GM13977 (cell line): ENCODE data around the gene TNP2.

Experiments
- DNase-seq: peaks from one replicate; pipeline ENCODE4 v3.0.0; 2012; ENCODE audit warnings: low spot score
- in situ Hi-C: fragments of 300-500 bp; cut with MboI; formaldehyde crosslinking; loops from one replicate; pipeline ENCODE4 v1.12.0; 2022; ENCODE audit warnings: low sequenced_read_pairs, low pct_unique_long_range_greater_than_20kb, mixed read lengths, inconsistent platforms; ENCODE audit not compliant: unreplicated experiment
- TF ChIP-seq, protein P1 (sequence below): IDR thresholded peaks from 2 replicates; pipeline ENCODE4 v1.5.1; 2012; ENCODE audit warnings: mild to moderate bottlenecking, control low read depth; ENCODE audit not compliant: insufficient read depth; ENCODE audit errors: extremely low read depth, missing control alignments

Gene TNP2

DNA sequence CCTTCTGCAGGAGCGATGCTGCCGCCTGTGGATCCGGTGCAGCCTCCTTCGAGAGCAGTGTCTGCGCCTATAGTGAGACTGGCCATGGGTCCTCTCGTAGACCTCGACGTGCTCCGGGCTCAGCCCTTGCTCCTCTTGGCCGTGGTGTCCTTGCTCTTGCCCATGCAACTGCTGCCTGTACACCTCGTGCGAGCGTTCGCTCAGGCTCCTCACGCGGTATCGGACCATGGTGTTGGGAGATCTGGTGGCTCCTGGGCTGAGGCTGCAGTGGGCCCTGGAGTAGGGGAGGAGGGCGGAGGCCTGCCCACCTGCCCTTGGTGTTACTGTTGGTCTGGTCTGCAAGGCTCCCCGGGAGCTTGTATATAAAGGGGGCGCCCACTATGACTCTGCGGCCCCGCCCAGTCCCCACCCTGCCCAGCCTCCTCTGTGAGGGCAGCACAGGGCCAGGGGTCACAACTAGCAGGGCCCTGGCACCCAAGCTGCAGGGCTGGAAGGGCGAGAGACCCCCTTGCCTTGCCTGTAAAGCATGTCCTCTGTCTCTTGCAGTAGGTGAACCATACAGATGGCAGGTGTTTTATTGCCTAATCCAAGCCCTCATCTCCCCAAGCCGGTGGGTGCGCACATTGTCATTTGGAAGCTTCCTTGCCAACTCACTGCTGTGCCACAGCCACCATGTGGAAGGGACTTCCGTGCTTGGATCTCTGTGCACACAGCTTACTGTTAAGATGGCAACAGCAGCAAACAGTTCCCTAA is 7.2 kb upstream of the TNP2 start, which contains the start of gene PRM2:
Gene PRM2 (minus strand): TSS at position 338 of the 753 bp plus-strand sequence. CDS start 110 bp downstream, at position 228.
- in situ Hi-C loops = no loop called here
- DNase-seq = no peak
- TF ChIP-seq, protein P1, sequence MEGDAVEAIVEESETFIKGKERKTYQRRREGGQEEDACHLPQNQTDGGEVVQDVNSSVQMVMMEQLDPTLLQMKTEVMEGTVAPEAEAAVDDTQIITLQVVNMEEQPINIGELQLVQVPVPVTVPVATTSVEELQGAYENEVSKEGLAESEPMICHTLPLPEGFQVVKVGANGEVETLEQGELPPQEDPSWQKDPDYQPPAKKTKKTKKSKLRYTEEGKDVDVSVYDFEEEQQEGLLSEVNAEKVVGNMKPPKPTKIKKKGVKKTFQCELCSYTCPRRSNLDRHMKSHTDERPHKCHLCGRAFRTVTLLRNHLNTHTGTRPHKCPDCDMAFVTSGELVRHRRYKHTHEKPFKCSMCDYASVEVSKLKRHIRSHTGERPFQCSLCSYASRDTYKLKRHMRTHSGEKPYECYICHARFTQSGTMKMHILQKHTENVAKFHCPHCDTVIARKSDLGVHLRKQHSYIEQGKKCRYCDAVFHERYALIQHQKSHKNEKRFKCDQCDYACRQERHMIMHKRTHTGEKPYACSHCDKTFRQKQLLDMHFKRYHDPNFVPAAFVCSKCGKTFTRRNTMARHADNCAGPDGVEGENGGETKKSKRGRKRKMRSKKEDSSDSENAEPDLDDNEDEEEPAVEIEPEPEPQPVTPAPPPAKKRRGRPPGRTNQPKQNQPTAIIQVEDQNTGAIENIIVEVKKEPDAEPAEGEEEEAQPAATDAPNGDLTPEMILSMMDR = no peak

DNA sequence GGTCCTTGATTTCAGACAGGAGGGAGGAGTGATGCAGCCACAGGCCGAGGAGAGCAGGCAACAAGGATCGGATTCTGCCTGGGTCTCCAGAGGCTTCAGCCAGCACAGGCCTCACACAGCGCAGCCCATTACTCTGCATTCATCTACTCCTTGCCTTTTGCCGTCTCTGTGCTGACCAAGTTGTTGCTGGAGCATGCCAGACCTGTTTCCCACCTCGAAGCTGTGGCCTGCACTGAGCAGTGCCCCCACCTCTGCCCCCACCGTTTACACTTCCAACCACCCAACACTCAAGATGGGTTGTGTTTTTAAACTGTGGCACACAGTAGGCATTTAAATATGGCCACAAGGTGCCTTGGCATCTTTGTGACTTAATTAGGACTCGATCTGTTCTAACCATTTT is 5.8 kb upstream of the TNP2 start:
- DNase-seq = no peak
- TF ChIP-seq, protein P1 = no peak
- in situ Hi-C loops = no loop called here

DNA sequence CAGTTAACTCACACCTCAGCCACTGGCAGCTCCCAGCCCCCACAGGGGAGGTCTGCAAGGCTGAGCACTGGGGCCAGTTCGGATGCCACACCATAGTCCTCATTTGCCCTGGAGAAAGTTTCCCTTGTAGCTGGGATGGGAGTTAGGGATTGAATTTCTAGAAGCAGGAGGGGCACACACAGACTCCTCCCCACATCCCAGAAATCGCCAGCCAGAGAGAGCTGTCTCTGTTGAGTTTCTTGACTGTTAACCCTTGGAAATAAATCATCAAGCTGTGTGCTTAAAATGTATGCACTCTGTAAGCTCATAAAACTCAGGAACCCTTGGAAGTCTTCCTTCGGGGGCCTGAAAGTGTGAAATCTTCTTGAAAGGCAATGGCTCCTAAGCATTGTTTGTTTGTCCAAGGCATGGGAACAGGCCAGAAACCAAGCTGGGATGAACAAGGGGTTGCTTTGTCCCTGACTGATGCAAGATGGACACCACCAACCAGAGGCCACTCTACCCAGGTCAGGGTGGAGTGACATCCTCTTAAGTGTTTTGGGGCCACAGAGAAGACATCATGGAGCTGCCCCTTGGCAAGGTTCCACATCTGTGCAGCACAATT is 4.7 kb upstream of the TNP2 start:
- TF ChIP-seq, protein P1 = no peak
- in situ Hi-C loops = no loop called here
- no peak for DNase-seq

DNA sequence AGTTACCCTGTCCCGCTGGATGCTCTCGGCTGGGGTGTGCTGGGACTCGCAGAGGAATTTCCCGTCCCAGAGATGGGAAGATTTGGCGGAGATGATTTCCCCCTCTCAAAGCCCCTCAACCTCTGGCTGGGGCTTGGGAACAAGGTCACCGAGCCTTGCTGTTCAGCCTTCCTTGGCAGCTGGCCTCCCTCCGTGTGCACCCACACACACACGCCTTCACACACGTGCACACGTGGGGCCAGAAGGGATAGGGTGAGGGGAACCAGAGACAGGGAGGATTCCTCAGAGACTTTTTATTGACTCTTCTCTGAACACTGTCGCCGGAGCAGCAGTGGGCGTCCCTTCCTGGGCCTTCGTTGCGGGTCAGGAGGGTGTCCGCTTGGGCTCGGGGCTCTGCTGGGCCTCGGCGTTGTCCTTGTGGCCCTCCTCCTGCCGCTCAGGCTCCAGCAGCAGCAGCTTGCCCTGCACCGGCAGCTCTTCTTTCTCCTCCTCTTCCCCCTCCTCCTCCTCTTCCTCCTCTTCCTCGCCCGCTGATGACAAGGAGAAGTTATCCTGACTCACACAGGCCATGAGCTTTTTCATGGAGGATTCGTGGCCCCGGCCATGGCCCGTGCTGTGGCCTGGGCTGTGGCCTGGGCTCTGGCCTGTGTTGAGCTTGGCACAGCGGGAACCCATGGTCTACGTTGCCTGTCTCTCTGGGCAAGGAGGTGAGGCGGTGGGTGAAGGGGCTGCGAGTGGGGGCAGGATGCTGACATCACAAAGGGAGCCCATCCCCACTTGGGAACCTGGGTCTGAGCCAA is 4.0 kb upstream of the TNP2 start, which contains the start of gene PRM3:
Gene PRM3 (minus strand): TSS at position 709 of the 800 bp plus-strand sequence. CDS start 34 bp downstream, at position 675.
- in situ Hi-C loops = no loop called here
- no peak for DNase-seq
- TF ChIP-seq, protein P1 = no peak

DNA sequence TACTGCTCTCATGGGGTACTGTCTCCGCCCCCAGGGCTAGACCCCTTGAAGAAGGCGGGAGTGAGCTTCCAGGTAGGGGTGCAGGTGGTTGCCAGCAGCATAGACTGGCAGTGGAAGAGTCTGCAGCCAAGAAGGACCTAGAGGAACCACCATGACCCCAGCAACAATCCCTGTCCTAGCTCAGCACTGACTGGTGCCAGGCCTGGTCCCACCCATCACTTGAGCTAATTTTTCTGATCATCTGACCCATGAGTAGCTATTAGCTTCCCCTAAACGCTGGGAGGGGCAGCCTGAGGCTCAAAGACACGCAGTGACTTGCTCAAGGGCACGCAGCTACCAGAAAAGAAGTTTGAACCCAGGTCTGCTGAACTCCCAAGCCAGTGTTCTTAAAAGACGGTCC is 3.4 kb upstream of the TNP2 start:
- in situ Hi-C loops = no loop called here
- no peak for DNase-seq
- TF ChIP-seq, protein P1 = no peak

DNA sequence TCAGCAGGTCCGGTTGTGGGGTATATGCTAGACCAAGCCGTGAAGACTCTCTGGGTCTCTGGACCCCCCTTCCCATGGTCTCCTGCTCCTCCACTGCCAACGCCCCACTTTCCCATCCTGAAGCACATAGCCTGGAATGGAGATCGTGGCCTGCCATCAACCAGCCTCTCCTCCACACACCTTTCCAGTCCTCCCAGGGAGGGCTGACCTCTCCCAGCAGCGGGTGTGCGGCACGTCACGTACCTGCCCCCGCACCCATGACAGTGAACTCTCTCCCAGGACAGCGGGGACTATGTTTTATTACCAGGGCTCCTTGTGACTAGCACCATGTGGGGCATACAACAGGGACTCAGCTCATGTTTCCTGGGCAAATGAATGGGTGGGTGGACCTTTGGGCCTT is 2.5 kb upstream of the TNP2 start:
- no peak for DNase-seq
- TF ChIP-seq, protein P1 = no peak
- in situ Hi-C loops = no loop called here
